HK-2 (cell line): ENCODE results near the gene PRC1.

Experiments
- DNase-seq: peaks from one replicate; pipeline ENCODE4 v3.0.0-alpha.2; 2018; ENCODE audit not compliant: unreplicated experiment

The PRC1 gene

DNA sequence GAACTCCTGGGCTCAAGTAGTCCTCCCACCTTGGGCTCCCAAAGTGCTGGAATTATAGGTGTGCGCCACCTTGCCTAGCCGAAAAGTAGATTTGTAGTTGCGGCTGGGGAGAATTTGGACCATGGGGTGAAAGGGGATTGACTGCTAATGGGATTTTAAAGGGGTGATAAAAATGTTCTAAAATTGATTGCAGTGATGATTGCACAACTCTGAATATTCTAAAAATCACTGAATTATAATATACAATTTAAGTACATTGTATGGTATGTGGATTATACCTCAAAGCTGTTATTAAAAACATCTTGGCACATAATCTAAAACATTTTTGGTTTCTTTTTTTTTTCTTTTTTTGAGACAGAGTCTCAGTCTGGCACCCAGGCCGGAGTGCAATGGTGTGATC, 3.9 kb downstream of the PRC1 start:
- no peak for DNase-seq

DNA sequence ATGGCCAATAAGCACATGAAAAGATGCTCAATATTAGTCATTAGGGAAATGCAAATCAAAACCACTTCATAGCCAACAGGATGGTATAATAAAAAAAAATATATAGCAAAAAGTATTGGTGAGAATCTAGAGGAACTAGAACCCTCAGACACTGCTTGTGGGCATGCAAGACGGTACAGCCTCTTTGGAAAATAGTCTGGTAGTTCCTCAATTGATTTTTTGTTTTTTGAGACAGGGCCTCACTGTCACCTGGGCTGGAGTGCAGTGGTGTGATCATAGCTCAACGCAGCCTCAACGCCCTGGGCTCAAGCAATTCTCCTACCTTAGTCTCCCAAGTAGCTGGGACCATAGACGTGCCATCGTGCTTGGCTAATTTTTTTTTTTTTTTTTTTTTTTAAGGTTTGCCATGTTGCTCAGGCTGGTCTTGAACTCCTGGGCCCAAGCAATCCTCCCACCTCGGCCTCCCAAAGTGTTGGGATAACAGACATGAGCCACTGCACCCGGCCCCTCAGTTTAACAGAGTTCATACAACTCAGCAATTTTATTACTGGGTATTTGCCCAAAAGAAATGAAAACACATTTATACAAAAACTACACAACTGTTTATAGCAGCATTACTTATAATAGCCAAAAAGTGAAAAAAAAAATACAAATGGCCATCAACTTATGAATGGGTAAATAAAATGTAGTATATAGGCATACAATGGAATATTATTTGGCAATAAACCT, 5.1 kb downstream of the PRC1 start:
- no peak for DNase-seq

DNA sequence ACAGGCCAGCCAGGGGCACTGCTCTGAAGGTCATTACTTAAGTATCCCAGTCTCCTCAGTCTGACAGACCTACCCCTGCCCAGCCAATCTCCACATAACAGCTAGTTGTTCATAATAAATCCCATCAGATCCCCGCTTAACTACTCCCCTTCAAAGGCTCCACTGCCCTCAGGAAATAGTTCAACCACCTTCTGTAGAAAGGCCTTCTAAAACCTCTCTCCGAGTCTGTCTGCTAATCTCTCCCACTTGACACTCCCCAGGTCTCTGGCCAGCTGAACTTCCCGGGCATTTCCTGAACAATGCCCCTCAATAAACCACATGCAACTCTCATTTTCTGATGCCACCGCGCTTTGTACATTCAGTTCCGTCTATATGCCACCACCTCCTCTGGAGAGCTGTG, 6.0 kb downstream of the PRC1 start:
- DNase-seq, result no peak

DNA sequence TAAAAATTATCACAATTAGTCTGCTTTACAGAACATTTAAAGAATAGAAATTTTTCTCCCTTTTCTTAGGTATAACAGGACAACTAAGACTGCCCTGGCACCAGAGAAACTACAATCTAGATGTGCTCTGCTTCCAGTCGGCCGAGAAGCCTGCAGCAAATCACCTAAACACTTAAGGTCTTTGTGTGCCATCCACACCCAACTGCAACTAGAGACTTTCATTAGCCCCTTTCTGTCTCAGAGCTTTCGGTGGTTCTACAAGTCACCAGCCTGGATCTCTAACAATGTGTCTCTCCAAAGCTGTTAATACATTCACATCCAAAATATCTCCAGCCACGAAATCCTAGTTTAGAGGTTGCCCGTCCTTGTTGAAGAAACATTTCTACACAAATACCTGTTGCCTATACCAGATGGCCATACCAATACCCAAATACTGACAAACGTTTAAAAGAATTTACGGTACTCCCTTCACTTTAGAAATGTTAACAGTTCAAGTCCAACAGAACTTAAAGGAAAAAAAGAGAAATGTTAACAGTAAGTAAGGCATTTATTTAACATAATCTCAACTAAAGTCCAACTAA, 6.7 kb downstream of the PRC1 start:
- DNase-seq, result no peak

DNA sequence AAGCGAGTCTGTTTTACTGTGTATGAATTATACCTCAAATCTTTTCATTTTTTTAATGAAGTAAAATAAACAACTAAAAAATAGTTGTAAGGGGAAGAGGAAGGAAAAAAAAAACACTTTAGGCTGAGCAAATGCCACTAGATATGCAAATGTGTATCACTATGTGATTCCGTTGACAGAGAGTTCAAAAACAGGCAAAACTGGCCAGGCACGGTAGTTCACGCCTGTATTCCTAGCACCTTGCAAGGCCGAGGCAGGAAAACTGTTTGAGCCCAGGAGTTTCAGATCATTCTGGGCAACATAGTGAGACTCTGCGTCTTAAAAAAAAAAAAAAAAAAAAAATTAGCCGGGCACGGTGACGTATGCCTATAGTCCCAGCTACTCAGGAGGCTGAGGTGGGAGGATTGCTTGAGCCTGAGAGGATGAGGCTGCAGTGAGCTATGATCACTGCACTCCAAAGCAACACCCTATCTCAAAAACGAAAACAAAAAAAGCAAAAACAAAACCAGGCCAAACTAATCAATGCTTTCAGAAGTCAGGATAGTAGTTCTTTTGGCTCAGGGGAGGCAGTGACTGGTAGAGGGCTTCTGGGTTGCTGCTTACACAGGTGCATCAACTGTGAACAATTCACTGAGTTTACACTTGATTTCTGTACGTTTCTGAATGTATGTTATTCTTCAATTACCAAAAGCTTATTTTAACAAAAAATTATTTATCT, 7.4 kb downstream of the PRC1 start:
- no peak for DNase-seq

DNA sequence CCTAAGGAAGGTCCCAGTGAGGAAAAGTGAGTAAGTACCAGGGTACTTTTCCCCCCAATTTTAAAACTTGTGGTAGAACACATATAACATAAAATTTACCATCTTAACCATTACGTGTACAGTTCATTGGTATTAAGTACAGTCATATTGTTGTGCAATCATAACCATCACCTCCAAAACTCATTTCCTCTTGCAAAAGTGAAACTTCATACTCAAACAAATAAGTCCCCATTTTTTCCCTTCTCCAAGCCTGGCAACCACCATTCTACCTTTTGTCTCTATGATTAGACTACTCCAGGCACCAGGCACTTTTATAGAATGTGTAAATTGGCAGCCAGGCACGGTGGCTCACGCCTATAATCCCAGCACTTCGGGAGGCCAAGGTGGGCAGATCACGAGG, 12.2 kb downstream of the PRC1 start:
- no peak for DNase-seq

DNA sequence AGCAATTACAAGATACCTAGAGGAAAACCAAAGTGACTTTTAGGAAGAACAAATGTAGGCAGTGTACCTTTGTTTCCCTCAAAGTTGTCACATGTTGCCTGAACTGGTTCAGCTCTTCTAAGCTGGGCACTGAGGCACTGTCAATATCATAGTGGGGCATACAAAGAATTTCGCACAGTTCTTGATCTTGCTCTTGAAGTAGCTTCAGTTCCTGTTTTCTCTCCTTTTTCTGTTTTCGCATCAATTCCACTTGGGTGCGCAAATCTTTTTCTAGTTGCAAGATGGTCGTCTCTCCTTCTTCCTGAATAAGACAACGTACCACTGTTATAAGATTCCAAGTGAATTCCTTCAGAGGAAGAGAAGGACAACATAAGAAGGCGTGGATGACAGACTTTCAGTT, 12.7 kb downstream of the PRC1 start:
- no peak for DNase-seq

DNA sequence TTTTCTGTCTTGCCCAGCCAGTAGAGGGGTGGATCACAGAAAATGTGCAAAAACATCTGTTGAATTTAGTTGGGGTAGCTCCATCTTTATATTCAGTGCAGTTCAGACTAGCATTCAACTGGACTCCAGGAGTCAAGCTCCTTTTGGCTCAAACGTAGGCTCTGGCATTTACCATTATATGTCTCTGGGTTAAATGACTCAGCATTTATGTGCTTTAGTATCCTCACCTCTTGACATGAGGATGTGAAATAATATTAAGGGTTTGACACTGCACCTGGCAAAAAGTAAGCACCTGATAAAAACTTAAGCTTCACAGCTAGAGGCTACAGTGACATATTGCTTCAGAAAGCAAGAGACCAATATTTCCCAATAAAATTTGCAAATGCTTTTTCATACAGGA, 14.8 kb downstream of the PRC1 start:
- no peak for DNase-seq

DNA sequence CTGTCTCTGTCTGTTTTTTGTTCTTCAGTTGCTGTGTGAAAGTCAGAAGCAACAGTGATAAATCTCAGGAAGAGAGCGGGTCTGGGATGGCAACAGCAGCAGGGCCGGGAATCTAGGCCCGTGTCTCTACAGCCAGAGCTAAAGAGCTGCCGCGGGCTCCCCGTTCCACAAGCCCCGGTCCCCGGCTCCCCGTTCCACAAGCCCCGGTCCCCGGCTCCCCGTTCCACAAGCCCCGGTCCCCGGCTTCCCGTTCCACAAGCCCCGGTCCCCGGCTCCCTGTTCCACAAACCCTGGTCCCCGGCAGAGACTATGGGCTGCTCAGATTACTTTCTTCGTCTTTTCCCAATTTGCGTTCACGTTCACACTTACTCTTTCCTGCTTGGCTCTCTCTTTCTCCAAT, 20.1 kb downstream of the PRC1 start:
- no peak for DNase-seq

DNA sequence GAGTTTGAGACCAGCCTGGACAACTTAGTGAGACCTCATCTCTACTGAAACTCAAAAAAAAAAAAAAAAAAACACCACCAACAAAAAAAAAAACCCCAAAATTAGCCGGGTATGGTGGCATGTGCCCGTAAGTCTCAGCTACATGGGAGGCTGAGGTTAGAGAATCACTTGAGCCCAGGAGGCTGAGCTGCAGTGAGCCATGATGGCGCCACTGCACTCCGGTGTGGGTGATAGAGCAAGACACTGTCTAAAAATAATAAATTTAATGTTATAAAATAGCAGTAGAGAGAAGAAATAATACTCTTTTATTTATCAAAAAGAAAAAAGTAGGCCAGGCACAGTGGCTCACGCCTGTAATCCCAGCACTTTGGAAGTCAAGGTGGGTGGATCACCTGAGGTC, 22.2 kb downstream of the PRC1 start:
- no peak for DNase-seq

DNA sequence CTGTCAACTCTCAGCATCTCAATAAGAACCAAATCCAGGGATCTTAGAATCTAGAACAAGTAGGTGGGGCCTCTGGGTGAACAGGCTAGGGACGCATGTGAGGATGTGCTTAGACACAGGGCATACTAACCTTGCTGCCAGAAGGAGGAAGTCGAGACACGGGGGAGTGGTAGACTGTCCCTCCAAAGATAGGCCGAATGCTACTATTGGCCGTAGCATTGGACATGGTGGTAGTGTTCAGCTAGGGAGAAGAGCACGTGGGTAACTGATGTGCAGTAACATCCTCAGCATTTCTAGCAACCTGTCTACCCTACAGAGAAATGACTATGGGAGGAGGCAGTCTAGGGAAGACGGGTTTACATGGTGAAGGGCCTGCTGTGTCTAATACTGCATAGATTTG, 24.1 kb downstream of the PRC1 start:
- no peak for DNase-seq

DNA sequence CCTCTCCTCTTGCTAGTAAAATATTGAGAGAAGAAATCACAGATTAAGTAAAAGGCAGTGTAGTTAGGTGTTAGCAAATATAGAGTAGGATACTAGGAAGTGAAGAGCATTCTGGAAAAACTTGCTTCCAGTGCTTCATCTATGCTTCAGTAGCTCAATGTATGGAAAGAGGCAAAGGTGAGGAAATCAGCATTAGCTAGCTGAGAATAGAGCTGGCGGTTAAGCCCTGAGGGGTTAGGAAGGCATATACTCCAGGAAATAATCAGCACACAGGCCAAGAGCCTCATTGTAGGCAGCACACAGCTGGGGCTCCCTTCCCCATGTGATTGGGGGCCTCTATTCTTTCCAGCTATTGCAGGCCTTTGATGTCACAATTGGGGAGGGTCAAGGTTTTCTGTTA, 25.9 kb downstream of the PRC1 start:
- DNase-seq, result no peak

DNA sequence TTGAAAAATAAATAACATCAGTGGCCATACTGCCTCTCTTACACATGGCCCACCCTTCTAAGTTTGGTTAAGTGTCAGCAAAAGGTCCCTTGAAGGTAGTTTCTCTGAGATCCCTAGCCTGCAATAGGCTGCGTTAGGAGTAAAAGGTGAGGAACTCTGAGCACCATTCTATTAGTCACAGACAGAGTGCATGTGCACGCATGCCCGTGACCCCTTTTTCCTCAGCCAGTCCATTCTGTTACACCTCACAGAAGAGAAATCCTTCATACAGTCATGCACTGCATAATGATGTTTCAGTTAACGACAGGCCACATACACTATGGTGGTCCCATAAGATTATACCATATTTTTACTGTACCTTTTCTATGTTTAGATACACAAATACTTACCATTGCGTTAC, 27.1 kb downstream of the PRC1 start:
- no peak for DNase-seq

DNA sequence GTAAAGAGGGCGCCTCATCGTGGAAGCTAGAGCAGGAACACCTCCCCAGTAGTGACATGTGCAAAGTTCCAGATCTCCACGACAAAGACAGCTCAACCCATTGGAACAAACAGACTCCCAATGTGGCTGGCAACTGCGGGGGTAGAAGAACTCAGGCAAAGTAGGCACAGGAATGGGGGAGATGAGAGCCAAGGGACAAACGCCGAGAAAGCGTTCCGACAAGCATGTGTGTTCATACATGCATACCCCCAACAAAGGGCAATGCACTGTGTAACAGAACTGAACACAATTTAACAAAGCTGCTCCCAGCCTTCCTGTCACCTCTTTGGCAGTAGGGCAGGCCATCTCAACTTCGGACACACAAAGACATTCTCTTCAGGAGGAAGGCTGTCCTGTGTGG, 28.1 kb downstream of the PRC1 start:
- DNase-seq, result no peak

DNA sequence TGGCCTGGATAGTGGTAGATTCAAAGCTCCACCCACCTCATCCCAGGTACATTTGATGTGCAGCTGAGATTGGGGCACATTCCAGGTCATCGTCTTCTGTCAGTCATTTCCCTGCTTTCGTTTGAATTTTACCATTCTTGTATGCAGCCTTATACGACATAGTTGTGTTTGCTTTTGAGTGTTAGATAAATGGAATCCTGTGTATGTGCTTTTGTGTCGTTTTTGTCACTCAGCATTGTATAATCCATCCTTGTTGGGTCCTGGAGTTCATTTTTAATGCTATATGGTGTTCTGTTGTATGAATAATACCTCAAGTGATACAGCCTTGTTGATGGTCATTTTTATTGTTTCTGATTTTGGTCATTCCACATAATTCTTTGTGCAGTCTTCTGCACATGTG, 32.3 kb downstream of the PRC1 start:
- no peak for DNase-seq

DNA sequence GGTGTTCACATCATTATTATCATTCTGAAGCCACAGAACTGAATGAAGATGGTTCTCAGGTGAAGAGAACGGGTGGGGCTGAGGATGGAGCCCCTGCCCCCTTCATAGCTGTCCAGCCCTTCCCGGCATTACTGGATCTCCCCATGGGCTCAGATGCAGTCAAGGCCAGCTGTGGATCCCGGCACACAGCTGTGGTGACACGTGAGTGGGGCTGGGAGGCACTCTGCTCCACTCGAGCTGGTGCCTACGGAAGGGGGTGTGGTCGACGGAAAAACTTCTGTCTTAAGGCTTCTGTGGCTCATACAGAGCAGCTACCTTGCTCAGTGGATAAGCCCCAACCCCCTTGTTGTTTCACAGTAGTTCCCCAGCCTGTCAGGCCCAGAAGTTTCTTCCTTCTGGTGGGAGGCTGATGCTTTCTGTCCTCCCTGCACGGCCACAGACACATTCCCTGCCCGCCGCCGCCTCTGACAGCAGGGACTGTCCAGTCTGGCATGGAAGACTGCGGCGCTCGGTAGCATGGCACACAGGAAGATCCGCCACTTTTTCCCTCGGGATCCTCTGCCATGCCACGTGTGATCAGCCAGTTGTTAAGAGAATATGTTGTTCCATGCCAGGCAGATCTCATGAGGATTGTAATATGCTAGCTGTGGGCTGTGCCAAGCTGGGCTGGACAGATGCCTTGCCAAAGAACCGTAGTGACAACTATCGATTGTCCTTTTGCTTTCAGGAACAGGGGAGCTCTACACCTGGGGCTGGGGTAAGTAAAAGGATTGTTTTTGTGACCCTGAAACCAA, 33.8 kb downstream of the PRC1 start:
- no peak for DNase-seq

DNA sequence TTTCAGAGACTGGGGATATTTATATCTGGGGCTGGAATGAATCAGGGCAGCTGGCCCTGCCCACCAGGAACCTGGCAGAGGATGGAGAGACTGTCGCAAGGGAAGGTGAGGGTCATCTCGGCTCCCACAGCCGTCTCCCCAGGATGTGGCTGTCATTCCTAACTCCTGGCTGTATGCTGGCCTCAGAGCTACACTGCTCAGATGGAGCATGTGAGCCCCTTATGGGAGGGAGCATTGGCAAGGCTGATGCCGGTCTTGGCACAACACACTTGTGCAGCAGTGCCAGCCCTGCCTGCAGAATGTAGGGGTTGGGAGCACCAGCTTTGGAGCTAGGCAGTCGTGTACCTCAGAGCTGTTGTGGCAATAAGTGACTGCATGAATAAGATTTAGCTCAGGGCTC, 34.4 kb downstream of the PRC1 start:
- no peak for DNase-seq

DNA sequence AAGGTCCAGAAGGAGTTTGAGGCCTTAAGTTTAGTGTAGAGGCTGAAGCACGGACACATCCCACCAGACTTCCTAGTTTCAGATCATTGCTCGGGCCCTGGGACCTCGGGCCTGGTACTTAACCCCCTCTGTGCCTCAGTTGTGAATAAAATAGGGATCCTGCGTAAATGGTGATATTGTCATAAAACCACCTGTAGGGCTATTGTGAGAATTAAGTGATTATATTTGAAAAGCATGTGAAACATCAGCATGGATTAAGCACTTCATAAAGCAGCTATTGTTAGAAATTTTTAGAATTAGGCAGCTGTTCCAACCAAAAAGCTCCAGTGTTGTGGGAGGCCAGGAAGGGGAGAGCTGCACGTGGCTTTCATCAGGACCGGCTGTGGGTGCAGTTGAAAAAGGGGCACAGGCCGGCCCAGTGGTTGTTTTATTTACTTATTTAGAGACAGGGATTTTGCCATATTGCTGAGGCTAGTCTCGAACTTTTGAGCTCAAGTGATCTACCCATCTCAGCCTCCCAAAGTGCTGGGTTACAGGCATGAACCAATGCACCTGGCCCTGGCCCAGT, 35.2 kb downstream of the PRC1 start:
- DNase-seq, result no peak

DNA sequence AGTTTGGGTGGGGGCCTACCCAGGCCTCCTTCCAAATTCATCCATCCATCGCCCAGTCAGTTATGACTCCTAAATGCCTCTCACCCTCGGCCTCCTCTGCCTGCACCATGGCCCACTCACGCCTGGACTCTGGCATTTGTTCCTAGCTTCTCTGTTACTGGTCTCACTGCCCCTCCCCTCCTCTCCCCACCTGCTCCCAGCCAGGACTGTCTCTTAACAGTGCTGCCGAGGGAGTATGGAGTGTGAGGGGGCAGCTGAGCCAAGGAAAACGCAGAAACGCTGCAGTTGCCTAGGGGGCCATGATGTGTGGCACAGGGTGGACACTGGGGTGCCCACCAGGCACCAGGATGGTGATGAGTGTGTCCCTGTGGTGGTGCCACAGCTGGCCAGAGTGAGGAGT, 36.5 kb downstream of the PRC1 start:
- no peak for DNase-seq

DNA sequence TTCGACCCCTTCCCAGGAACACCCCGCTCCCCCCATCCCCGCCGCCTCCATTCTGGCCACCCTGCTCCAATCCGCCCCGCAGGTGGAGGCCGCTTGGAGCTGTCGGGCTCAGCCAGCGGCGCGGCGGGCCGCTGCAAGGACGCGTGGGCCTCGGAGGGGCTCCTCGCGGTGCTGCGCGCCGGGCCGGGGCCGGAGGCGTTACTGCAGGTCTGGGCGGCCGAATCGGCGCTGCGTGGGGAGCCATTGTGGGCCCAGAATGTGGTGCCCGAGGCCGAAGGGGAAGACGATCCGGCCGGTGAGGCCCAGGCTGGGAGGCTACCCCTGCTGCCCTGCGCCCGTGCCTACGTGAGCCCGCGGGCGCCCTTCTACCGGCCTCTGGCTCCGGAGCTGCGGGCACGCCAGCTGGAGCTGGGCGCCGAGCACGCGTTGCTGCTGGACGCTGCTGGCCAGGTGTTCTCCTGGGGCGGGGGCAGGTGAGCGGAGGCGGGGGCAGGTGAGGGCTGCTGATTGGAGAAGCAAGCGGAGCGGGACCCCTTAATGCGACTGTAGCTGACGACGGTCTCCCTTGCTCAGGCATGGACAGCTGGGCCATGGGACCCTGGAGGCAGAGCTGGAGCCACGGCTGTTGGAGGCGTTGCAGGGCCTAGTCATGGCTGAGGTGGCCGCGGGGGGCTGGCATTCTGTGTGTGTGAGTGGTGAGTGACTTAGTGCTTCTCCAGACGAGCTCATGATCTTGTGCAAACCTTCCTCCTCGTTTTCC, 37.1 kb downstream of the PRC1 start:
- DNase-seq, result no peak

DNA sequence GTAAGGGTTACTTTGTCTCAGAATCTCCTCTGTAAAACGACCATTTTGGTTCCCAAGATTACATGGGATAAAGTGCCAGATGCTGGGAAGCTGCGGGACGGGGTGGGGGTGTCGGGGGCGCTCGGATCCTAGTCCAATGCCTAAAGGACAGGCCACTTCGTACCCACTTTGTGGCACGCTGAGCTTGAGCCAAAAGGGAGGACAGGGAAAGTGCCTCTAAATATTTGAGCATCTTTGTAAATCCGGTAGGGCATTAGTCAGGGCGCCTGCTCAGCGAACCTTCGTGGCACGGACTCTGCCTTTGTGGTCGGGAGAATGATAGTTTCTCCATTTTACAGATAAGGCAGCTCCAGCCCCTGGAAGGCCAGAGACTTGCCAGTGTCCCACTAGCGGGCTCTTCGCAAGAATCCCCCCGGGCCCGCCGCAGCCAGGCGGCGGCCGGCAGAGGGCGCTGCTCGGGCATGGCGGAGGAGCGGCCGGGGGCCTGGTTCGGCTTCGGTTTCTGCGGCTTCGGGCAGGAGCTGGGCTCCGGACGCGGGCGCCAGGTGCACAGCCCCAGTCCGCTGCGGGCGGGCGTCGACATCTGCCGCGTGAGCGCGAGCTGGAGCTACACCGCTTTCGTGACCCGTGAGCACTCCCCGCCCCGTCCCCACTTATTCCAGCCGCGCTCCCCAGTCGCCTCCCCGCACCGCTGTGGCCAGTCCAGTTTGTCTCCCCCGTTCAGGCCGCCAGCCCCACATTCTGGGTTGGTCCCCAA, 37.9 kb downstream of the PRC1 start:
- no peak for DNase-seq
